ENCODE results near the gene PRDM11.

DNA sequence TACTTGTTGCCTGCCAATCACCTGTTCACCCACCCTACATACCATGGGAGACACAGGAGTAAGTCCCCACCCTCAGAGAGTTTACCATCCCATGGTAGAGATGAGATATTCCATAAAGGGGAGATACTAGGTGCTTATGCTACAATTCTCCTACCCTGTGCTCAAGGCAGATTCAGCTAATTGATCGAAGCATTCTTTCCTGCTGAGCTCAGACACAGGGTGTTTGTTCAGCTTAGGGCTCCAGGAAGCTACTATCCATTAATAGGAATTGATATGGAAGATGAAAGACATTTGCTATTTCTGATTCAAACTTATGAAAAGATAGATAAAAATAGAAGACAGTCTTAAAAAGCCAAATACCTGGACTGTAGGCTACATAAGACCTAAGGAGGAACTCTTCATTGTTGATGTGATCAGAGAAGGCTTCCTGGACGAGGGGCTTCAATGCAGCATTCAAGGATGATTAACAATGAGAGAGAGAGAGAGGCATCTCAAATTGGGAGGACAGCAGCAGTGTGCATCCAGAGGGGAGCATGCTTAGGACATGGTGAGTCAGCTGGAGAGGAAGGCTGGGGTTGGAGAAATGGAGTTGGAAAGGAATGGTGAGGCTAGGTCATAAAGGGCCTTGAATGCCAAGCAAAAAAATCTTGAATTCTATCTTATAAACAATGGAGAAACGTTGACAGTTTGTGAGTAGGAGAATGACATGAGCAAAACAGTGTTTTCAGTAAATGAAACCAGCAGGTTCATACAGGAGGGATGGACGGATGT is 124.7 kb downstream of the PRDM11 start:
- TF ChIP-seq, protein P1, sequence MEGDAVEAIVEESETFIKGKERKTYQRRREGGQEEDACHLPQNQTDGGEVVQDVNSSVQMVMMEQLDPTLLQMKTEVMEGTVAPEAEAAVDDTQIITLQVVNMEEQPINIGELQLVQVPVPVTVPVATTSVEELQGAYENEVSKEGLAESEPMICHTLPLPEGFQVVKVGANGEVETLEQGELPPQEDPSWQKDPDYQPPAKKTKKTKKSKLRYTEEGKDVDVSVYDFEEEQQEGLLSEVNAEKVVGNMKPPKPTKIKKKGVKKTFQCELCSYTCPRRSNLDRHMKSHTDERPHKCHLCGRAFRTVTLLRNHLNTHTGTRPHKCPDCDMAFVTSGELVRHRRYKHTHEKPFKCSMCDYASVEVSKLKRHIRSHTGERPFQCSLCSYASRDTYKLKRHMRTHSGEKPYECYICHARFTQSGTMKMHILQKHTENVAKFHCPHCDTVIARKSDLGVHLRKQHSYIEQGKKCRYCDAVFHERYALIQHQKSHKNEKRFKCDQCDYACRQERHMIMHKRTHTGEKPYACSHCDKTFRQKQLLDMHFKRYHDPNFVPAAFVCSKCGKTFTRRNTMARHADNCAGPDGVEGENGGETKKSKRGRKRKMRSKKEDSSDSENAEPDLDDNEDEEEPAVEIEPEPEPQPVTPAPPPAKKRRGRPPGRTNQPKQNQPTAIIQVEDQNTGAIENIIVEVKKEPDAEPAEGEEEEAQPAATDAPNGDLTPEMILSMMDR (conservative IDR thresholded peaks at IDR 0.05 in 1 of 2, IDR thresholded peaks at IDR 0.05 in 1 of 2; ENCODE audit: extremely low read depth in 1 of 2, insufficient read depth in 1 of 2, low read depth in 1 of 2, low read length in 2 of 2) = no peak
- no peak for TF ChIP-seq EZH2 (IDR thresholded peaks at IDR 0.05; ENCODE audit: borderline replicate concordance, low read length)
